ENCODE data around the gene BPIFA3.

The BPIFA3 gene

GRCh38 chr20:33217052-33217451 is at the start of gene BPIFA3:
Gene BPIFA3 (plus strand): TSS chr20:33217352. CDS start chr20:33217537, 185 bp downstream.
- H3K4me3 ChIP-seq (ENCODE audit: low read depth, low read length) = no peak within 1 kb of the TSS
- DNase-seq (ENCODE audit: low read depth) = no peak
- TF ChIP-seq CTCF (IDR thresholded peaks at IDR 0.05; ENCODE audit: insufficient read depth, low read depth, low read length, missing control alignments) = no peak

GRCh38 chr20:33167859-33168258 is 49.3 kb upstream of the BPIFA3 start, which contains the start of gene BPIFA2:
Gene BPIFA2 (plus strand): TSS chr20:33168159. CDS start chr20:33169146, 987 bp downstream.
- no peak for DNase-seq (ENCODE audit: low read depth)
- no peak within 1 kb of the TSS for H3K4me3 ChIP-seq (ENCODE audit: low read depth, low read length)
- TF ChIP-seq CTCF (IDR thresholded peaks at IDR 0.05; ENCODE audit: insufficient read depth, low read depth, low read length, missing control alignments) = no peak

- H3K4me3 ChIP-seq (ENCODE audit: low read depth, low read length) = no peak overlapping the region
- DNase-seq (ENCODE audit: low read depth) = peak; percentile 18
- peak; percentile 40 for TF ChIP-seq CTCF (IDR thresholded peaks at IDR 0.05; ENCODE audit: insufficient read depth, low read depth, low read length, missing control alignments)
These were observed 47.9 kb upstream of the BPIFA3 start for GRCh38 chr20:33169176-33169794.

- no peak for TF ChIP-seq CTCF (IDR thresholded peaks at IDR 0.05; ENCODE audit: insufficient read depth, low read depth, low read length, missing control alignments)
- no peak overlapping the region for H3K4me3 ChIP-seq (ENCODE audit: low read depth, low read length)
- no peak for DNase-seq (ENCODE audit: low read depth)
These were observed 44.4 kb upstream of the BPIFA3 start for GRCh38 chr20:33172781-33173180.

GRCh38 chr20:33175123-33175522 is 42.0 kb upstream of the BPIFA3 start:
- no peak for DNase-seq (ENCODE audit: low read depth)
- TF ChIP-seq CTCF (IDR thresholded peaks at IDR 0.05; ENCODE audit: insufficient read depth, low read depth, low read length, missing control alignments) = no peak
- no peak overlapping the region for H3K4me3 ChIP-seq (ENCODE audit: low read depth, low read length)

- TF ChIP-seq CTCF (IDR thresholded peaks at IDR 0.05; ENCODE audit: insufficient read depth, low read depth, low read length, missing control alignments) = no peak
- H3K4me3 ChIP-seq (ENCODE audit: low read depth, low read length) = no peak overlapping the region
- no peak for DNase-seq (ENCODE audit: low read depth)
These were observed 41.1 kb upstream of the BPIFA3 start for GRCh38 chr20:33176101-33176500.

- H3K4me3 ChIP-seq (ENCODE audit: low read depth, low read length) = no peak overlapping the region
- TF ChIP-seq CTCF (IDR thresholded peaks at IDR 0.05; ENCODE audit: insufficient read depth, low read depth, low read length, missing control alignments) = no peak
- DNase-seq (ENCODE audit: low read depth) = no peak
These were observed 39.3 kb upstream of the BPIFA3 start for GRCh38 chr20:33177866-33178265.

Measured in GM12865 (cell line).